Calu3 (cell line): Measurements from ENCODE around the gene OSBP2. TPM values are rescaled to one million over a fixed set of nuclear protein-coding genes. Genes with fewer than 3 reads are reported as not detected.

ENCODE experiments used
- BruUV-seq: library from RNA; stranded (reverse); fragments of 400-500 nt; replicated peaks from 2 replicates; lab custom pipeline; 2021; lab: Mats Ljungman, UMichigan
- CTCF ChIA-PET: fragments of 300-600 bp; sonication (Branson Sonifier 250); formaldehyde crosslinking; loops from one replicate; lab custom pipeline; 2022; ENCODE audit warnings: antibody characterized with exemption; lab: Charles Lee
- DNase-seq: peaks from one replicate; pipeline ENCODE4 v3.0.0; 2022
- H3K27ac Mint-ChIP-seq: one replicate; pipeline ENCODE4 v1.8.0; 2022; ENCODE audit warnings: mixed read lengths; ENCODE audit not compliant: unreplicated experiment
- H3K27me3 Mint-ChIP-seq: one replicate; pipeline ENCODE4 v1.8.0; 2022; ENCODE audit warnings: mixed read lengths; ENCODE audit not compliant: unreplicated experiment
- H3K36me3 Mint-ChIP-seq: one replicate; pipeline ENCODE4 v1.8.0; 2022; ENCODE audit warnings: mild to moderate bottlenecking, moderate library complexity, mixed read lengths; ENCODE audit not compliant: insufficient read depth, unreplicated experiment
- H3K4me1 Mint-ChIP-seq: one replicate; pipeline ENCODE4 v1.8.0; 2022; ENCODE audit warnings: mild to moderate bottlenecking, low read depth, mixed read lengths; ENCODE audit not compliant: unreplicated experiment
- H3K4me3 Mint-ChIP-seq: one replicate; pipeline ENCODE4 v1.8.0; 2022; ENCODE audit warnings: mild to moderate bottlenecking, low read depth, moderate library complexity, mixed read lengths; ENCODE audit not compliant: unreplicated experiment
- H3K9me3 Mint-ChIP-seq: one replicate; pipeline ENCODE4 v1.8.0; 2022; ENCODE audit warnings: low read depth, mixed read lengths; ENCODE audit not compliant: unreplicated experiment
- intact Hi-C: fragments of 100-400 bp; cut with micrococcal nuclease; formaldehyde crosslinking; loops from one replicate; pipeline ENCODE4 v1.10.0; 2022; ENCODE audit not compliant: unreplicated experiment
- total RNA-seq: library from RNA; stranded (reverse); gene quantifications from 2 replicates; pipeline ENCODE4 v1.2.3, GENCODE V29; 2022
- TF ChIP-seq, protein P1 (sequence below): fragments of 200-600 bp; IDR thresholded peaks from one replicate; pipeline ENCODE4 v1.8.0; 2022; ENCODE audit warnings: antibody characterized with exemption; ENCODE audit not compliant: unreplicated experiment

OSBP2 gene
- total RNA-seq, 1 experiment from 2014 or later, result 5.2 TPM

DNA sequence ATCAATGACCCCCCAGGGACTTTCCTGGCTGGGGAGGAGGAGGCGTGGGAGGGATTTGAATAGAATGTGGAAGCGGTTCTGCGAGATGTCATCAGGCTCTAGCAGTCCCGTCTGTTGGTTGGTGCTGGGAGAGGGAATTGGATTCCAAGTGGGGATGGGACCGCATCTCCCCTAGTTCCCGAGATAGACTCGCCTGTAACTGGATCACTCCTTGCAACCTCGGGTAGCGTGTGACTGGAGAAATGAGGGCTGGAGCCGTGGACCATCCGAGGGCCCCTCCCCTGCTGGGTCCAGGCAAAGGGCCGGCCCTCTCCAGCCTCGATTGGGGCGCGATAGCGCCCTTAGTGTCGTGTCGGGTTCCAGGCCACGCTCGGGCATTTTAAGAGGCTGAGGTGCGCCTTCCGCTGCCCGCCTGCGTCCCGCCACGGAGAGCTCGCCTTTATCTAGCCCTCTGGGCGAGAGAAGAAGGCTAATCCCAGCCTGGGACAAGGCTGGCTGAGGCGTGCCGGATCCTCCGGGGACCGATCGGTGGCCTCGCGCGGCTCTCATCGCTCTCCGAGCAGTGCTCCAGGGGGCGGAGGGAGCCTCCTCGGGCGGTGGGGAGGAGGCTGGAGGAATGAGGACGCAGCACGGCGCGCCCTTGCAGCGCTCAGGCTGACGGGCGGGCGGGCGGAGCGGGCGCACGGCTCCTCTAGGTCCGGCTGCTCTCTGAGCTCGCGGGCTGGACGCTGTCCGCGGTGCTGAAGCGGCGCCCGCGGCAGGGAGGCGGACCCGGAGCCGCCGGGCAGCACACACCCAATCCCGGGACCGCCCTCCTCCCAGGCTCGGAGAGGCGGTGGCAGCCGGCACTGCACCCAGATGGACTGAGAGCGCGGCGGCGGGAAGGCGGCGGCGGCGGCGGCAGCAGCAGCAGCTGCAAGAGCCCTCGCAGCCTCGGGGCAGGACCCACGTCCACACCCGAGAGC, 107.8 kb downstream of the OSBP2 start:
- intact Hi-C loops, result no loop called here
- peak; percentile 95 for DNase-seq
- Mint-ChIP-seq H3K27me3 (peaks cover 45% of the 10 kb centered on the region), H3K36me3 (no peaks in the 10 kb centered on the region), H3K4me3 (peak overlapping the region; percentile 56), H3K9me3 (no peaks in the 10 kb centered on the region), H3K4me1 (peaks cover 18% of the 10 kb centered on the region), H3K27ac (no peak overlapping the region)
- BruUV-seq, result no TSS peak
- CTCF ChIA-PET, result interaction anchor here (0.5 to 1.4 kb wide), 4 partner anchors 11 to 302 kb away, joined by 3 to 4 read pairs (median 4); no protein-coding TSS in a partner anchor
- TF ChIP-seq, protein P1, sequence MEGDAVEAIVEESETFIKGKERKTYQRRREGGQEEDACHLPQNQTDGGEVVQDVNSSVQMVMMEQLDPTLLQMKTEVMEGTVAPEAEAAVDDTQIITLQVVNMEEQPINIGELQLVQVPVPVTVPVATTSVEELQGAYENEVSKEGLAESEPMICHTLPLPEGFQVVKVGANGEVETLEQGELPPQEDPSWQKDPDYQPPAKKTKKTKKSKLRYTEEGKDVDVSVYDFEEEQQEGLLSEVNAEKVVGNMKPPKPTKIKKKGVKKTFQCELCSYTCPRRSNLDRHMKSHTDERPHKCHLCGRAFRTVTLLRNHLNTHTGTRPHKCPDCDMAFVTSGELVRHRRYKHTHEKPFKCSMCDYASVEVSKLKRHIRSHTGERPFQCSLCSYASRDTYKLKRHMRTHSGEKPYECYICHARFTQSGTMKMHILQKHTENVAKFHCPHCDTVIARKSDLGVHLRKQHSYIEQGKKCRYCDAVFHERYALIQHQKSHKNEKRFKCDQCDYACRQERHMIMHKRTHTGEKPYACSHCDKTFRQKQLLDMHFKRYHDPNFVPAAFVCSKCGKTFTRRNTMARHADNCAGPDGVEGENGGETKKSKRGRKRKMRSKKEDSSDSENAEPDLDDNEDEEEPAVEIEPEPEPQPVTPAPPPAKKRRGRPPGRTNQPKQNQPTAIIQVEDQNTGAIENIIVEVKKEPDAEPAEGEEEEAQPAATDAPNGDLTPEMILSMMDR, result no peak

DNA sequence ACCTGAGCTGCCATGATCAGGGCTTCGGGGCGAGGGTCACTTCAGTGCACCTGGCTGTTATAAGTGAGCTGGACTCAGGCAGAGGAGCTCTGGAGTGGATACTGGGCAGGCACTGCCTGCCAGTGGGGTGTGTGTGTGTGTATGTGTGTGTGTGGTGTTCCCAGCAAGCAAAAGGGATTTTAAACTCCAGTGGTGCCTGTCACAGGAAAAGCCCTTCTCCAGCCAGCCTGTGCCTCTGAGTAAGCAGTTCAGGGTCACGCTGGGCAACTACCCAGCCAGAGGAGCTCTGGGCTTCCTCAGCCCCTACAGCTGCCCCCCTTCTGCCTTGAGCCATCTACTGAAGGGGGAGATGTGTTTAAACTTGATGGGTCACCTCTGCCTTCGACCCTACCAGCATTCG, 109.0 kb downstream of the OSBP2 start:
- intact Hi-C loops, result no loop called here

DNA sequence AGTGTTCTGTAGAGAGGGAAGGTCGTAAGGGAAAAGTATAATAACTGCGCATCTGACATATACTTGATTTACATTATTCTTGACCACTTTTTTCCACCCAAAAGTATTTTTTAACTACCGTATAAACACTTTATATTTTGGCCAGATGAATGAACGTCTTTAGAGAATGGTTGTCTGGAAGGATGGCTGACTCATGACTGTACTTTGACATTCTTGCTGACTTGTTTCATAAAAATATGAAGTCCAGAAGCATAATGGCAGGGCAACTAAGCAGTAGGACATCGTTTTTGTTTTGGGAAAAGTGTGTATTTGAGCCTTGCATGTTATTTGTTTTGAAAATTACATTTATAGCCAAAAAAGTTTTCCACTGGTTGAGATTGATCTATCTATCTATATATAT, 110.0 kb downstream of the OSBP2 start:
- intact Hi-C loops, result no loop called here
- CTCF ChIA-PET, result interaction anchor here (0.6 kb wide), 1 partner anchor 374 kb away, joined by 3 read pairs; no protein-coding TSS in a partner anchor
- Mint-ChIP-seq H3K36me3 (no peaks in the 10 kb centered on the region), H3K4me3 (no peak overlapping the region), H3K27ac (no peak overlapping the region), H3K9me3 (no peaks in the 10 kb centered on the region), H3K27me3 (peaks cover 40% of the 10 kb centered on the region), H3K4me1 (peaks cover 19% of the 10 kb centered on the region)
- DNase-seq, result no peak
- TF ChIP-seq, protein P1, result no peak
- no TSS peak for BruUV-seq

More for the DNA sequence above, 109.0 kb downstream of the OSBP2 start:
- Mint-ChIP-seq H3K27ac (no peak overlapping the region), H3K27me3 (peaks cover 45% of the 10 kb centered on the region), H3K4me1 (peaks cover 19% of the 10 kb centered on the region), H3K36me3 (no peaks in the 10 kb centered on the region), H3K9me3 (no peaks in the 10 kb centered on the region), H3K4me3 (no peak overlapping the region)
- TF ChIP-seq, protein P1, result no peak
- BruUV-seq, result no TSS peak
- no peak for DNase-seq
- CTCF ChIA-PET, result interaction anchor here (1.1 to 1.4 kb wide), 3 partner anchors 10 to 87 kb away, joined by 4 to 5 read pairs (median 4); no protein-coding TSS in a partner anchor

DNA sequence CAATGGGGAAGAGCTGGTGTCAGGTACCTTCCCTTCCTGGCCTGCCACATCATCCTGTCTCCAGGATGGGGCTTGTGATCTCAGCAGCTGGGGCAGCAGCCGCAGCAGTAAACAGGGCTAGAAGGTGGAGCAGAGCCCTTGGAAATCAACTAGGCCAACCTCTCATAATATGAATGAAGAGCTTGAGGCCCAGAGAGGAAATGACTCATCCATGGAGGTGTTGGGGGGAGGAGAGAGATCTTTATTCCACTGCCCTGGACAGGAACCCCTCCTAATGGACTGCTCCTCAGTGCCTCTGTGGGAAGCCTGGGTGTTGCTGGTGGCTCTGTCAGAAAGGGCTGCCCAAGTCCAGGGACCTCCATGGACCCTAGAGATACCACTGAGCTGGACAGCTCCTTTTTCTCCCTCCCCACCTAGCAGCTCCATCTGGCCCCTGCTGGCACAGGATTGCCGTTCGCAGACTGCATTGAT, 111.8 kb downstream of the OSBP2 start:
- no peak overlapping the region for H3K4me3 Mint-ChIP-seq
- DNase-seq, result peak; percentile 46
- peaks cover 19% of the 10 kb centered on the region for H3K4me1 Mint-ChIP-seq
- no TSS peak for BruUV-seq
- H3K27me3 Mint-ChIP-seq, result peaks cover 22% of the 10 kb centered on the region
- H3K27ac Mint-ChIP-seq, result no peak overlapping the region
- H3K36me3 Mint-ChIP-seq, result no peaks in the 10 kb centered on the region
- H3K9me3 Mint-ChIP-seq, result no peaks in the 10 kb centered on the region
- CTCF ChIA-PET, result interaction anchor here (1.2 kb wide), 1 partner anchor 29 kb away, joined by 3 read pairs; no protein-coding TSS in a partner anchor
- intact Hi-C loops, result no loop called here
- TF ChIP-seq, protein P1, result no peak
